ENCODE measurements around the gene EHHADH. TPM values are rescaled to one million over a fixed set of nuclear protein-coding genes. Genes with fewer than 3 reads are reported as not detected.

Gene EHHADH
- total RNA-seq, 1 experiment from 2014 or later = 6.6 TPM

DNA sequence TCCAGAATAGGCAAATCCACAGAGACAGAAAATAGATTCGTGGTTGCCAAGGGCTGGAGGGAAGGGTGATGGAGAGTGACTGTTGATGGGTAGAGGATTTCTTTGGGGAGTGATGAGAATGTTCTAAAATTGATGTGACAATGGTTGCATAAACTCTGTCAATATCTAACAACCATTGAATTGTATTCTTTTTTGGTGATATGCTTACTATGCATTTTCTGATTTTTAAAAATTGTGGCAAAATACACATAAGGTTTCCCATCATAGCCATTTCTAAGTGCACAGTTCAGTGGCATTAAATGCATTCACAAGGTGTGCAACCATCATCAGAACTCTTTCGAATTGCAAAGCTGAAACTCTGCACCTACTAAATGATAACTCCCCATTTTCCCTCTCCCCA lies 56.8 kb downstream of the EHHADH start:
- no peak for DNase-seq (ENCODE audit: low read depth)

GRCh38 chr3:185195652-185196051 lies 58.2 kb downstream of the EHHADH start:
- no peak for DNase-seq (ENCODE audit: low read depth)

- DNase-seq (ENCODE audit: low read depth) = no peak
Observed at GRCh38 chr3:185188816-185189215, 65.0 kb downstream of the EHHADH start.

GRCh38 chr3:185187391-185187790 lies 66.5 kb downstream of the EHHADH start:
- DNase-seq (ENCODE audit: low read depth) = no peak

DNA sequence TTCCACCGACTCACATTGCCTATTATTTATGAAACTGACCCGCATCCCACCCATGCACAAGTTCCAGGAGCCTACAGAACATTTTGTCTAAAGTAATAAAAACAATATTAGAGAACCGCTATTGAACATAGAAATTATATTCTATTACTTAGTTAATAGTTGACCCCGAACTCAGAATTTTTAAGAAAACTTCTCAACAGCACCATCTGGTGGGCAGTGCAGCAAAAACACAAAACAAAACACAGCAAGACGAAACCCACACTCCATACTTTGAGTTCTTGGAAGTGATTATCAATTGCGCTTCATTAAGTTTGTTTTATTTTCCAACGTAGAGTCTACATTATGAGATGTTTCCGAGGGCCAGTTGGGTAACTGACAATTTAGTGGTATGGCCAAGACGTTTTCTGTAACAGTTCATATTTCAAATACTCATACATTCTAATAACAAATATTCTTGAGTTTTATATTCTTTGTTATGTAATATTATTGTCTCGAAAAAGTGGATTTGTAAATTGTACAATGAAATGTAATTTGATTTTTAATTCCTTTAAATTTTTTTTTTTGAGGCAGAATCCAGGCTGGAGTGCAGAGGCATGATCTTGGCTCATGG lies 77.0 kb downstream of the EHHADH start:
- peak; percentile 30 for DNase-seq (ENCODE audit: low read depth)

GRCh38 chr3:185175370-185175987 lies 78.4 kb downstream of the EHHADH start:
- DNase-seq (ENCODE audit: low read depth) = peak; percentile 61

GRCh38 chr3:185172086-185173049 lies 81.5 kb downstream of the EHHADH start:
- DNase-seq (ENCODE audit: low read depth) = no peak

GRCh38 chr3:185164428-185165217 lies 89.2 kb downstream of the EHHADH start:
- no peak for DNase-seq (ENCODE audit: low read depth)

GRCh38 chr3:185162634-185163033 lies 91.2 kb downstream of the EHHADH start:
- DNase-seq (ENCODE audit: low read depth) = no peak

- DNase-seq (ENCODE audit: low read depth) = no peak
Observed at GRCh38 chr3:185161761-185162160, 92.1 kb downstream of the EHHADH start.

- DNase-seq (ENCODE audit: low read depth) = no peak
Observed at GRCh38 chr3:185157347-185157746, 96.5 kb downstream of the EHHADH start.

GRCh38 chr3:185155678-185156077 lies 98.2 kb downstream of the EHHADH start:
- DNase-seq (ENCODE audit: low read depth) = no peak

GRCh38 chr3:185153861-185154629 lies 99.8 kb downstream of the EHHADH start:
- DNase-seq (ENCODE audit: low read depth) = no peak

DNA sequence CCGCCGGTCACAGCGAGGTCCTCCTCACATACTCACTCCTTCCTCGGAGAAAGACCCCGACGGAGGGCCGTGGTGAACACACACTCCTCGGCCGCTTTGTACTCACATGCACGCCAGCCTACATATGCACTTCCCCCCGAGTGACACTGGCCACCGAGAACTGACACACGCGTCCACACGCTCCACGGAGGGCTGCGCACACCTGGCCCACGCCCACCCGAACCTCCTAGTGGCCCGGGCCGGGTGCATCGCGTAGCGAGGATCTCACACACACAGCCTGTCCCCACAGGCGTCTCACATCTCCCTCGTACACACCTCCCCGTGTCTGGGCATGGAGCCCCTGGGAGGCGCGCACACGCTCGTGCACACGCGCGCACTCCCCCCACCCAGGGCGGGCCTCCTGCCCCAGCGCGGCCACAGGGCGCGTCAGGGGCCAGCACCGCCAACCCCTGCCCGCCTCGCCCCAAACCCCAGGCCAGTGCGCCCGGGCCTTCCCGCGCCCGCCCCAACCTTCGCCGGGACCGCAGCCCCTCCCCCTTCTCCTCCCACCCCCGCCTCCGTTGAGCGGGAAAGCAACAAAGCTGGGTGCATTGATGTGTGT lies 100.6 kb downstream of the EHHADH start:
- no peak for DNase-seq (ENCODE audit: low read depth)

- DNase-seq (ENCODE audit: low read depth) = no peak
Observed at GRCh38 chr3:185152410-185153170, 101.3 kb downstream of the EHHADH start, which contains the start of gene C3orf70. Gene C3orf70 (minus strand): TSS chr3:185153060. CDS start chr3:185152823, 237 bp downstream.

DNA sequence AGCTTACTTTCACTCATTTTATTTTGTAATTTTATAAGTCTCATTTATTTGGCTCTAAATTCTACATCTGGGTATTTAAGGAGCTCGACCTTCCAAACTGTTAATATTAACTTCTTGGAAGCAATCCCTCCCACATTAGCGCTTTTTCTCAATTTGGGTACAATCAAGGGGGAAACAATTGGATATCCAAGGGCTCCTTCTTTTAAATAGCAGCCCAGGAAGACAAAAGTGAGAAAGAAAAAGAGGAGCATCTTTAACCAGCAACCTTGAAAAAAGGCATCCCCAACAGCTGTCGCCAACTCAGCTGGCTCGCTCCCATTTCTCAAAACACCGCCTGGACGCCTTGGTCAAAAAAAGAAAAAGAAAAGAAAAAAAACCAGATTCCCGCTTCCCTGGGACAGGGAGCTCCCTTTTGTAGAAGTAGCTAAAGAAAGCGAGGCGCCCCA lies 101.9 kb downstream of the EHHADH start:
- DNase-seq (ENCODE audit: low read depth) = peak; percentile 18

DNA sequence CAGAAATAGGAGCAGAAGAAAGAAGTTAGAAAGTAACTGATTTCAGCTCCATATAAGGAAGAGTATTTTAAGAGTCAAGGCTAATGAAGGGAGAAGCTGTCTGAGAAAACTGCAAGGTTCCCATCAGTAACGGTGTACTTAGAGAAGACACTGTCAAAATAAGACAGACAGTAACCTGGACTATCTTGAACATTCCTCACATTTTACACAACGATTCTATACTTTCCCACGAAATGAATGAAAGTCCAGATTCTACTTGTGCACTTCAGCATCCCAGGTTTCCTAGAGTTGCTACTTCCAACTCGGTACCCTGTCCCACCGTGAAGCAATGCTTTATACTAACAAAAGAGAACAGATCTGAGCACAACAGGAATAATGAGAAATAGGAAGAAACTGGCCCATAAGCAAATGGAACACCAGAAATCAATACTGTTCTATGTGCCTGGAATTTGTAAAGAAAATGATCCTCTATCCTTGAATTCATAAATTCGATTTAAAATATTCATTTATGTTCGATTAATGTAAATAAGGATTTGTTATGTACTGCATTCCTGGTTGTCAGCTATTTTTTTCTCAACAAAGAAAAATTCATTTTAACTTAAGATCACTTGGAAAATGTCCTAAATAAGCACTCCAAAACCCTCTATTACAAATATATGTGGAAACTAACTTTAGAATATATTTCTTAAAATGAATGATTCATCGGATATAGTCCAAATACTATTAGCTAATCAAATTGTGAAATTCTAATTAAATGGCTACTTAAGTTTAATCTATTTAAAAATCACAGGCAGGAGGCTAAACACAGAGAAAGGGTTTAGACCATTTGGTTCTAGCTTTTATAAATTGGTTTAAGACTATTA lies 102.5 kb downstream of the EHHADH start:
- no peak for DNase-seq (ENCODE audit: low read depth)

- DNase-seq (ENCODE audit: low read depth) = no peak
Observed at GRCh38 chr3:185150561-185150960, 103.3 kb downstream of the EHHADH start.
